GM23338 (cell line): Measurements from ENCODE around the gene PIGP. TPM values are rescaled to one million over a fixed set of nuclear protein-coding genes. Genes with fewer than 3 reads are reported as not detected.

ENCODE experiments used
- ATAC-seq: fragments of 200-7000 bp; cut with Tn5 transposase; 3 replicates; pipeline ENCODE4 v1.9.1; 2020
- DNase-seq: peaks from one replicate; pipeline ENCODE4 v3.0.0-alpha.2; 2015; ENCODE audit warnings: low spot score
- H2AFZ ChIP-seq: fragments of 200-600 bp; sonication (generic); 2 replicates; pipeline ENCODE4 v1.8.0; 2016; ENCODE audit warnings: antibody characterized with exemption, mild to moderate bottlenecking, moderate library complexity
- H3F3A ChIP-seq: fragments of 200-600 bp; sonication (generic); replicated peaks from 2 replicates; pipeline ENCODE4 v1.8.0; 2017; ENCODE audit warnings: antibody characterized with exemption, mixed run types, low read depth
- H3K27ac ChIP-seq: fragments of 200-600 bp; sonication (generic); 2 replicates; pipeline ENCODE4 v1.6.1; 2016; ENCODE audit warnings: low read depth
- H3K27me3 ChIP-seq: fragments of 200-600 bp; sonication (generic); 2 replicates; pipeline ENCODE4 v1.8.0; 2016; ENCODE audit warnings: mild to moderate bottlenecking, mixed run types, moderate library complexity; ENCODE audit not compliant: insufficient read depth
- H3K36me3 ChIP-seq: fragments of 200-600 bp; sonication (generic); 2 replicates; pipeline ENCODE4 v1.8.0; 2016; ENCODE audit warnings: mild to moderate bottlenecking; ENCODE audit not compliant: insufficient read depth
- H3K4me1 ChIP-seq: fragments of 200-600 bp; sonication (generic); 2 replicates; pipeline ENCODE4 v1.8.0; 2016; ENCODE audit warnings: mild to moderate bottlenecking, moderate library complexity; ENCODE audit not compliant: insufficient read depth
- H3K4me2 ChIP-seq: fragments of 200-600 bp; sonication (generic); 2 replicates; pipeline ENCODE4 v1.7.1; 2017; ENCODE audit warnings: mixed run types
- H3K4me3 ChIP-seq: fragments of 200-600 bp; sonication (generic); 2 replicates; pipeline ENCODE4 v1.6.1; 2016; ENCODE audit warnings: mixed run types
- H3K79me2 ChIP-seq: fragments of 200-600 bp; sonication (generic); replicated peaks from 2 replicates; pipeline ENCODE4 v1.8.0; 2017; ENCODE audit warnings: mild to moderate bottlenecking; ENCODE audit not compliant: insufficient read depth
- H3K9me2 ChIP-seq: fragments of 200-600 bp; sonication (generic); 2 replicates; pipeline ENCODE4 v1.8.0; 2017; ENCODE audit not compliant: insufficient read depth
- H4K20me1 ChIP-seq: fragments of 200-600 bp; sonication (generic); replicated peaks from 2 replicates; pipeline ENCODE4 v1.8.0; 2017; ENCODE audit warnings: mild to moderate bottlenecking; ENCODE audit not compliant: insufficient read depth
- H3K27ac Mint-ChIP-seq: 2 replicates; pipeline ENCODE4 v1.8.0; 2020; ENCODE audit warnings: inconsistent platforms, mild to moderate bottlenecking, moderate library complexity, mixed read lengths
- H3K27me3 Mint-ChIP-seq: 3 replicates; pipeline ENCODE4 v1.8.0; 2022; ENCODE audit warnings: low read depth, mild to moderate bottlenecking, moderate library complexity, mixed read lengths, inconsistent platforms; ENCODE audit not compliant: insufficient read depth, poor library complexity
- H3K36me3 Mint-ChIP-seq: 3 replicates; pipeline ENCODE4 v1.8.0; 2021; ENCODE audit warnings: low read depth, mild to moderate bottlenecking, inconsistent platforms, moderate library complexity, mixed read lengths
- H3K4me1 Mint-ChIP-seq: 3 replicates; pipeline ENCODE4 v1.8.0; 2020; ENCODE audit warnings: mild to moderate bottlenecking, inconsistent platforms, mixed read lengths
- H3K4me3 Mint-ChIP-seq: 3 replicates; pipeline ENCODE4 v1.8.0; 2021; ENCODE audit warnings: moderate library complexity, mild to moderate bottlenecking, inconsistent platforms, mixed read lengths
- H3K9me3 Mint-ChIP-seq: 3 replicates; pipeline ENCODE4 v1.8.0; 2020; ENCODE audit warnings: moderate library complexity, mild to moderate bottlenecking, inconsistent platforms, mixed read lengths
- CREB1 ChIP-seq: fragments of 250-450 bp; sonication (Bioruptor Pico); IDR thresholded peaks from 2 replicates; pipeline ENCODE4 v1.5.0; 2020; ENCODE audit warnings: low read depth, mild to moderate bottlenecking, moderate library complexity
- CTCF ChIP-seq, 2 experiments: fragments of 200-600 bp in 1 of 2; sonication (generic) in 1 of 2; conservative IDR thresholded peaks; 2 replicates each; pipeline versions ENCODE4 v1.5.1 to v1.6.1; 2016 to 2017; ENCODE audit warnings: antibody characterized with exemption in 2 of 2, low read depth in 2 of 2, mild to moderate bottlenecking in 2 of 2, moderate library complexity in 1 of 2
- ETS1 ChIP-seq: IDR thresholded peaks from 2 replicates; pipeline ENCODE4 v1.6.1; 2016; ENCODE audit warnings: antibody characterized with exemption
- EZH2phosphoT487 ChIP-seq: fragments of 200-600 bp; sonication (generic); IDR thresholded peaks from one replicate; pipeline ENCODE4 v1.8.1; 2018; ENCODE audit warnings: antibody characterized with exemption; ENCODE audit not compliant: unreplicated experiment
- JUNB ChIP-seq: IDR thresholded peaks from one replicate; pipeline ENCODE4 v1.6.1; 2016; ENCODE audit warnings: antibody characterized with exemption; ENCODE audit not compliant: unreplicated experiment
- NANOG ChIP-seq: IDR thresholded peaks from 2 replicates; pipeline ENCODE4 v1.6.1; 2016; ENCODE audit warnings: antibody characterized with exemption, borderline replicate concordance
- STAT1 ChIP-seq: IDR thresholded peaks from one replicate; pipeline ENCODE4 v1.6.1; 2016; ENCODE audit warnings: antibody characterized with exemption; ENCODE audit not compliant: unreplicated experiment
- ZNF114 ChIP-seq: fragments of 250-450 bp; sonication (Bioruptor Pico); IDR thresholded peaks from 2 replicates; pipeline ENCODE4 v1.5.0; 2020; ENCODE audit warnings: mild to moderate bottlenecking, moderate library complexity
- ZNF331 ChIP-seq: fragments of 250-450 bp; sonication (Bioruptor Pico); IDR thresholded peaks from 2 replicates; pipeline ENCODE4 v1.5.0; 2020; ENCODE audit warnings: low read depth, mild to moderate bottlenecking, moderate library complexity
- polyA plus RNA-seq: library from polyadenylated mRNA; unstranded; fragments of >200 nt; fragmentation: Nextera tagmentation; extraction: Ambion mirVana; gene quantifications from 2 replicates; pipeline ENCODE4 v1.2.1, GENCODE V29; 2016
- total RNA-seq: library from RNA; depleted of rRNA; stranded (reverse); fragments of >200 nt; shearing (Covaris generic); gene quantifications from 2 replicates; pipeline ENCODE4 v1.2.3, GENCODE V29; 2014

PIGP gene
- total and polyA plus RNA-seq, 2 experiments from 2014 or later: 5.2 to 19.6 TPM

GRCh38 chr21:37040212-37040611, 32.7 kb downstream of the PIGP start (continued):
- TF ChIP-seq CTCF (conservative IDR thresholded peaks at IDR 0.05; ENCODE audit: low read depth in 2 of 2): no peak
- no peak for TF ChIP-seq NANOG
- no peak for TF ChIP-seq STAT1

- no peak for TF ChIP-seq JUNB
- no peak for TF ChIP-seq ZNF331 (CRISPR knock-in tag)
- TF ChIP-seq CTCF (conservative IDR thresholded peaks at IDR 0.05; ENCODE audit: low read depth in 2 of 2): no peak
- no peak for TF ChIP-seq STAT1
- TF ChIP-seq ZNF114 (CRISPR knock-in tag): no peak
- no peak for TF ChIP-seq NANOG
- TF ChIP-seq ETS1: no peak
- no peak for TF ChIP-seq CREB1 (CRISPR knock-in tag)
- no peak for TF ChIP-seq EZH2phosphoT487
These were observed 33.3 kb downstream of the PIGP start for GRCh38 chr21:37039411-37040075.

More at GRCh38 chr21:37039411-37040075, 33.3 kb downstream of the PIGP start:
- ATAC-seq (peak; percentile 64), DNase-seq (peak; percentile 63)
- H2AFZ ChIP-seq: no peak overlapping the region
- peaks cover 4% of the 10 kb centered on the region; the same call in 1 of the 2 replicates for H3K4me1 ChIP-seq
- H3K4me3 ChIP-seq: no peak overlapping the region
- Mint-ChIP-seq H3K27ac (no peak overlapping the region), H3K36me3 (no peaks in the 10 kb centered on the region), H3K4me3 (no peak overlapping the region), H3K27me3 (peaks cover 33% of the 10 kb centered on the region), H3K4me1 (peaks cover 9% of the 10 kb centered on the region), H3K9me3 (no peaks in the 10 kb centered on the region)
- no peaks in the 10 kb centered on the region for H3K9me2 ChIP-seq
- no peaks in the 10 kb centered on the region for H4K20me1 ChIP-seq
- no peaks in the 10 kb centered on the region for H3K79me2 ChIP-seq
- H3F3A ChIP-seq: no peaks in the 10 kb centered on the region
- peaks cover 56% of the 10 kb centered on the region for H3K27me3 ChIP-seq
- H3K36me3 ChIP-seq: no peaks in the 10 kb centered on the region
- no peak overlapping the region for H3K27ac ChIP-seq
- peak overlapping the region; percentile 40; the same call in 1 of the 2 replicates for H3K4me2 ChIP-seq
